Measurements from ENCODE around the gene TRIO. TPM values are rescaled to one million over a fixed set of nuclear protein-coding genes. Genes with fewer than 3 reads are reported as not detected.
A peak's percentile ranks its signal among the peaks of the same experiment; 100 is the strongest.

The TRIO gene
- total RNA-seq, 1 experiment from 2014 or later = 211 TPM

DNA sequence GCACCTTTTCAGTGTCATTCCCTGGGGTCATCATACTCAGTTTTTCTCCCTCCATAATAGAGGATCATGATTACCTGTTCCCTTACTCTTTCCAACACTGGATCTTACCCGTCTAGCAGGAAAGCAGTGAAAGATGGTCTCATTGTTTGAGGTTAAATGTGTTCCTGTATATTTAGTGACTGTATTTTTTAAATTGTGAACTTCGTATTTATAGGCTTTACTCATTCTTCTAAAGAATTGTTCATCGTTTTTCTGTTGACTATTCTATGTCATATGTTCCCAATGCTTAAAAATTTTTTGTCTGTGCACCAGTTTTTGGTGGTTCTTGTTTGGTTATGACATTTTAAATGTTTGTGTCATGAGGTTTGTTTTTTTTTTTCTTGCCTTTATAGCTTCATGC is 233.6 kb downstream of the TRIO start:
- H3K9me3 ChIP-seq (ENCODE audit: low read length) = no peaks in the 10 kb centered on the region
- peaks cover 7% of the 10 kb centered on the region; the same call in 1 of the 2 replicates for H3K4me1 ChIP-seq (ENCODE audit: insufficient read depth, low read length)
- H4K20me1 ChIP-seq (ENCODE audit: low read length) = 0 out of 2 replicates have a peak, but pooled peaks cover 3% of the 10 kb centered on the region
- CTCF ChIA-PET = interaction anchor here (0.7 kb wide), 1 partner anchor 15 kb away, joined by 4 read pairs; no protein-coding TSS in a partner anchor
- peak; percentile 51 for DNase-seq
- no TSS peak for BruUV-seq (replicated peaks)
- H3K9me2 ChIP-seq (replicated peaks; ENCODE audit: low read length) = no peaks in the 10 kb centered on the region
- H3K27ac ChIP-seq (ENCODE audit: low read length) = peak overlapping the region; percentile 66
- peak; percentile 91 for ATAC-seq
- TF ChIP-seq CTCF (conservative IDR thresholded peaks at IDR 0.05; ENCODE audit: low read depth, low read length) (no peak), EZH2 (IDR thresholded peaks at IDR 0.05; ENCODE audit: low read length, unreplicated experiment) (no peak), EZH2phosphoT487 (IDR thresholded peaks at IDR 0.05; ENCODE audit: borderline replicate concordance, low read length) (no peak)
- H3K36me3 ChIP-seq (ENCODE audit: low read depth, low read length) = peaks cover 84% of the 10 kb centered on the region
- H3F3A ChIP-seq (ENCODE audit: low read length, unreplicated experiment) = peaks cover 8% of the 10 kb centered on the region
- no peak overlapping the region for H3K4me3 ChIP-seq (ENCODE audit: low read length)
- no peaks in the 10 kb centered on the region for H3K27me3 ChIP-seq (ENCODE audit: low read length)
- no peak overlapping the region for H2AFZ ChIP-seq (ENCODE audit: low read length)
- POLR2A ChIA-PET (ENCODE audit: unreplicated experiment) = interaction anchor here (0.6 kb wide), 1 partner anchor 272 kb away, joined by 4 read pairs; no protein-coding TSS in a partner anchor
- 0 out of 2 replicates have a peak, but pooled peaks cover 4% of the 10 kb centered on the region for H3K79me2 ChIP-seq (ENCODE audit: low read length)
- 0 out of 2 replicates have a peak overlapping the region, but pooled peaks have one; percentile 5 for H3K9ac ChIP-seq (ENCODE audit: low read length)
- intact Hi-C loops (cut with micrococcal nuclease) = no loop called here
- H3K4me2 ChIP-seq (ENCODE audit: low read length) = no peak overlapping the region

DNA sequence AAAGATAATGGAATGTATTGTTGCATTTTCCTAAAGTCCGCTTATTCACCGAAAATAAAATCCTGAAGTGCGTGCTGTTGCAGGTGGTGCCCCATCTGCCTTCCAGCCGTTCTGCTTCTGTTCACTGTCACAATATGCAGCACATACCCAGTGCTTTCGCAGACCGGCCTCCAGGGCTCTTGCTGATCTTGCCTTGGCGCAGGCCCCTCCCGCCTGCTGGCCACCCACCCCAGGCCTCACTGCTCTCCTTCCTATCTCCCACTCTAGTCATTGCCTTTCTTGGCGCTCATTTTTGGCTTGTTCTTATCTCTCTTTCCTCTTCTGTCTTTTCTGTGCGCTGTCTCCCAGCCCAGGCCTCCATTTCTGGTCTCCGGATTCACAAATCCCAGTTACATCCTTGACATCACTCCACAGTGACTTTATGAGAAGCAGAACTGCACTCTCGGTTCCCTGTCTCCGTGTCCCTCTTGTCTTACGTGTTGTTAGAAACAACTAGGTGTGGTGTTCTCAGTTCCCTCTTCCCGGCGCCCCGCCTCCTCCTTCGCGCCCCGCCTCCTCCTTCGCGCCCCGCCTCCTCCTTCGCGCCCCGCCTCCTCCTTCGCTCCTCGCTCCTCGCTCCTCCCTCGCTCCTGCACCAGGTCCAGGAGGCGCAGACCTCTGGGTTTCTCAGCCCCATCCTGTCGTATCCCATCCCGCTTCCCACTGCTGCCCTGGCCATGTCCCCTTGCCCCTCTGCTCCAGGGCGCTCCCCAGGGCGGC is 236.8 kb downstream of the TRIO start:
- intact Hi-C loops (cut with micrococcal nuclease) = no loop called here
- Histone ChIP-seq H3K9me3 (ENCODE audit: low read length) (no peaks in the 10 kb centered on the region), H3K4me1 (ENCODE audit: insufficient read depth, low read length) (peaks cover 7% of the 10 kb centered on the region; the same call in 1 of the 2 replicates), H3K9ac (ENCODE audit: low read length) (no peak overlapping the region), H4K20me1 (ENCODE audit: low read length) (peaks cover 3% of the 10 kb centered on the region; the same call in 1 of the 2 replicates), H3K27ac (ENCODE audit: low read length) (no peak overlapping the region), H2AFZ (ENCODE audit: low read length) (no peak overlapping the region), H3K79me2 (ENCODE audit: low read length) (0 out of 2 replicates have a peak, but pooled peaks cover 4% of the 10 kb centered on the region), H3F3A (ENCODE audit: low read length, unreplicated experiment) (peaks cover 8% of the 10 kb centered on the region), H3K27me3 (ENCODE audit: low read length) (no peaks in the 10 kb centered on the region), H3K9me2 (replicated peaks; ENCODE audit: low read length) (no peaks in the 10 kb centered on the region), H3K4me2 (ENCODE audit: low read length) (no peak overlapping the region), H3K4me3 (ENCODE audit: low read length) (no peak overlapping the region), H3K36me3 (ENCODE audit: low read depth, low read length) (peaks cover 93% of the 10 kb centered on the region)
- ATAC-seq (no peak), DNase-seq (no peak)
- ChIA-PET CTCF (no interaction called here), POLR2A (ENCODE audit: unreplicated experiment) (no interaction called here)
- TF ChIP-seq EZH2phosphoT487 (IDR thresholded peaks at IDR 0.05; ENCODE audit: borderline replicate concordance, low read length) (no peak), CTCF (conservative IDR thresholded peaks at IDR 0.05; ENCODE audit: low read depth, low read length) (no peak), EZH2 (IDR thresholded peaks at IDR 0.05; ENCODE audit: low read length, unreplicated experiment) (no peak)
- no TSS peak for BruUV-seq (replicated peaks)

GRCh38 chr5:14380712-14381111 is 237.6 kb downstream of the TRIO start:
- no peak overlapping the region for H3K9ac ChIP-seq (ENCODE audit: low read length)
- no peak for TF ChIP-seq CTCF (conservative IDR thresholded peaks at IDR 0.05; ENCODE audit: low read depth, low read length)
- TF ChIP-seq EZH2phosphoT487 (IDR thresholded peaks at IDR 0.05; ENCODE audit: borderline replicate concordance, low read length) = no peak
- TF ChIP-seq EZH2 (IDR thresholded peaks at IDR 0.05; ENCODE audit: low read length, unreplicated experiment) = no peak
- H3K9me3 ChIP-seq (ENCODE audit: low read length) = no peaks in the 10 kb centered on the region
- POLR2A ChIA-PET (ENCODE audit: unreplicated experiment) = no interaction called here
- no TSS peak for BruUV-seq (replicated peaks)
- intact Hi-C loops (cut with micrococcal nuclease) = no loop called here
- no peak overlapping the region for H3K27ac ChIP-seq (ENCODE audit: low read length)
- ATAC-seq (no peak), DNase-seq (no peak)
- H3K36me3 ChIP-seq (ENCODE audit: low read depth, low read length) = peaks cover 93% of the 10 kb centered on the region
- CTCF ChIA-PET = no interaction called here
- H3F3A ChIP-seq (ENCODE audit: low read length, unreplicated experiment) = peaks cover 8% of the 10 kb centered on the region
- H3K4me2 ChIP-seq (ENCODE audit: low read length) = no peak overlapping the region
- H3K79me2 ChIP-seq (ENCODE audit: low read length) = 0 out of 2 replicates have a peak, but pooled peaks cover 4% of the 10 kb centered on the region
- no peak overlapping the region for H3K4me3 ChIP-seq (ENCODE audit: low read length)
- H3K4me1 ChIP-seq (ENCODE audit: insufficient read depth, low read length) = peaks cover 7% of the 10 kb centered on the region; the same call in 1 of the 2 replicates
- H3K9me2 ChIP-seq (replicated peaks; ENCODE audit: low read length) = no peaks in the 10 kb centered on the region
- H2AFZ ChIP-seq (ENCODE audit: low read length) = no peak overlapping the region
- peaks cover 2% of the 10 kb centered on the region; the same call in 1 of the 2 replicates for H4K20me1 ChIP-seq (ENCODE audit: low read length)
- no peaks in the 10 kb centered on the region for H3K27me3 ChIP-seq (ENCODE audit: low read length)
